ENCODE measurements around the gene FMN1. TPM values are rescaled to one million over a fixed set of nuclear protein-coding genes. Genes with fewer than 3 reads are reported as not detected.

FMN1 gene
- total and polyA plus RNA-seq, 2 donors from 2014 or later: 0.71 to 44.8 TPM

DNA sequence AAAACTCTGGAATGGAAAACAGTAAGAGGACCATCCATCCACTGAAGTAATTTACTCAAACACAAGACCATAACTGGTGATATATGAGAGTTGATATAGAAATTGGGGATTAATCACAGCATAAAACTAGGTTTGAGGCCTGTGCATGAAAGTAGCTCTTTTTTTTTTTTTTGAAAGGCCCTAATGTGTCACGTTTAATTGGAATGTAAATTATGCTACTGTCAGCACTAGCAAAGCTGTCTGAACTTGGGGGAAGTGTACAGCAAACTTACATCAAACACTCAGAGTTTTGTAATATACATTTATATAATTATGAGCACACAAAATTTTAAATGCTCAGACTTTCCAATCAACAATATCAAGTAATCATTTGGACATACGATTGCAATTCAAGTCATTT is 322.6 kb downstream of the FMN1 start:
- FAIRE-seq (no peak), DNase-seq (no peak)
- no peak overlapping the region for H3K4me3 ChIP-seq (ENCODE audit: low read length in 3 of 3)
- H3K36me3 ChIP-seq (ENCODE audit: control insufficient read depth in 2 of 3, insufficient read depth in 3 of 3, low read length in 3 of 3): no peaks in the 10 kb centered on the region
- TF ChIP-seq, protein P1, sequence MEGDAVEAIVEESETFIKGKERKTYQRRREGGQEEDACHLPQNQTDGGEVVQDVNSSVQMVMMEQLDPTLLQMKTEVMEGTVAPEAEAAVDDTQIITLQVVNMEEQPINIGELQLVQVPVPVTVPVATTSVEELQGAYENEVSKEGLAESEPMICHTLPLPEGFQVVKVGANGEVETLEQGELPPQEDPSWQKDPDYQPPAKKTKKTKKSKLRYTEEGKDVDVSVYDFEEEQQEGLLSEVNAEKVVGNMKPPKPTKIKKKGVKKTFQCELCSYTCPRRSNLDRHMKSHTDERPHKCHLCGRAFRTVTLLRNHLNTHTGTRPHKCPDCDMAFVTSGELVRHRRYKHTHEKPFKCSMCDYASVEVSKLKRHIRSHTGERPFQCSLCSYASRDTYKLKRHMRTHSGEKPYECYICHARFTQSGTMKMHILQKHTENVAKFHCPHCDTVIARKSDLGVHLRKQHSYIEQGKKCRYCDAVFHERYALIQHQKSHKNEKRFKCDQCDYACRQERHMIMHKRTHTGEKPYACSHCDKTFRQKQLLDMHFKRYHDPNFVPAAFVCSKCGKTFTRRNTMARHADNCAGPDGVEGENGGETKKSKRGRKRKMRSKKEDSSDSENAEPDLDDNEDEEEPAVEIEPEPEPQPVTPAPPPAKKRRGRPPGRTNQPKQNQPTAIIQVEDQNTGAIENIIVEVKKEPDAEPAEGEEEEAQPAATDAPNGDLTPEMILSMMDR (IDR thresholded peaks at IDR 0.05; ENCODE audit: borderline replicate concordance, extremely low read depth, insufficient read depth): no peak
- intact Hi-C loops (cut with DNase I): no loop called here
- no peak overlapping the region for H3K27ac ChIP-seq (ENCODE audit: low read depth in 2 of 2, low read length in 2 of 2)
- no peak overlapping the region for H3K9ac ChIP-seq (ENCODE audit: low read length in 3 of 3)
- no peaks in the 10 kb centered on the region for H3K27me3 ChIP-seq (ENCODE audit: control insufficient read depth, insufficient read depth, low read length)
- no peaks in the 10 kb centered on the region for H3K9me3 ChIP-seq (ENCODE audit: control insufficient read depth in 2 of 3, insufficient read depth in 1 of 3, low read length in 3 of 3)
- H3K4me1 ChIP-seq (ENCODE audit: control insufficient read depth in 2 of 3, insufficient read depth in 2 of 3, low read depth in 1 of 3, low read length in 3 of 3): peaks cover 0 to 1% (median 0%) of the 10 kb centered on the region in 3 donors

DNA sequence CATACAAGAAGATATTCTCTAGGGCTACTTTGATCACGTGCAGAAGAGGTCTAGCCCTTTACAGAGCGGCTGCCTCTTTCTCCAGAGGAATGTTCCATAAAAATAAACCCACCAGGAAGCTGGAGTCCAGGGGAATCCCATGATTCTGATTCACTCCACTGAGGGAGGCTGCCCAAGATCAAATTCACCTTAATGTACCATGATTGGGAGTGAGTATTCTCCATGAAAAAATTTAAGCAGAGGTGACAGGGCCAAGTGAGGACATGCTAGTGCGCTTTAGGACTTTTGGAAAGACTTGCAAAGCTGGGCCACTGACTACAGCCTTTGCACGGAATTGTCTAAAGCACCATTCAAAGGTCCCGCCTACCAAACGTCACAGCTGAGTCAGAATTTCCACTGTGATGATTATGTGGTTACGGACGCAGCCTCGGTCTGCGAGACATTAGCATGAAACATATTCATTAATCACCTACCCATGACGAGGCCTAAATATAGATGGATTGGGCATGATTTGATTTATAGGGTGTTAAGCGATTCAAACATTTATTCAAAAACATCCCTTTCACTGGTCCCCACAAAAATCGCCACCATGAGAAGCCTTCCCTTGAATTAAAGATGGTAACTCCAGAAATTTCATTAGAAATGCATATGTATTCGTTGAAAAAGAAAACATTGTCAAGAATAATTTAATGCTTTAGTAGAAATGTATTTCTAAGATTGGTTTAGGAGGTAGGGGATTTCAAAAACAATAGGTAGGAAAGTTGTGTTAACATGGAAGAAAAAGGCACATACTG is 324.1 kb downstream of the FMN1 start:
- H3K9ac ChIP-seq (ENCODE audit: low read length in 3 of 3): no peak overlapping the region
- H3K27ac ChIP-seq (ENCODE audit: low read depth in 2 of 2, low read length in 2 of 2): no peak overlapping the region
- intact Hi-C loops (cut with DNase I): no loop called here

DNA sequence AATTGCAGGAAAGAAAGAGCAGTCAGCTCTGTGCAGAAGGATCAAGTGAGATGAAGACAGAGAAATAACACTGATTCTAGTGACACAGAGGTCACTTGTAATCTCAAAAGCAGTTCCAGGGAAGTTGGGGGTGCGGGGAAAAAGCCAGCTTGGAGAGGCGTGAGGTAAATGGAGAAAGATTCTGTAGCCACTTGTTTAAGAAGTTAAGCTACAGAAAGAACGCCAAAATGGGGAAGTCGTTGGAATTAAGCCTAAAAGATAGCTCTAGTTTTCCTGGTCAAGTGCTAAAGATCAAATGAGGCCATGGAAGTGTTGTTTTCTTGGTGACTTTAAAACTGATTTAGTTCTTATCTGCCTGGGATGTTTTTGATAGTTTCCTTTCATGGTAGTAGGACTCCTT is 324.7 kb downstream of the FMN1 start:
- Histone ChIP-seq H3K27me3 (ENCODE audit: control insufficient read depth, insufficient read depth, low read length) (no peaks in the 10 kb centered on the region), H3K4me3 (ENCODE audit: low read length in 3 of 3) (no peak overlapping the region), H3K27ac (ENCODE audit: low read depth in 2 of 2, low read length in 2 of 2) (no peak overlapping the region), H3K9me3 (ENCODE audit: control insufficient read depth in 2 of 3, insufficient read depth in 1 of 3, low read length in 3 of 3) (no peaks in the 10 kb centered on the region), H3K36me3 (ENCODE audit: control insufficient read depth in 2 of 3, insufficient read depth in 3 of 3, low read length in 3 of 3) (no peaks in the 10 kb centered on the region), H3K4me1 (ENCODE audit: control insufficient read depth in 2 of 3, insufficient read depth in 2 of 3, low read depth in 1 of 3, low read length in 3 of 3) (peaks cover 0 to 3% (median 0%) of the 10 kb centered on the region in 3 donors), H3K9ac (ENCODE audit: low read length in 3 of 3) (no peak overlapping the region)
- TF ChIP-seq, protein P1 (IDR thresholded peaks at IDR 0.05; ENCODE audit: borderline replicate concordance, extremely low read depth, insufficient read depth): no peak
- intact Hi-C loops (cut with DNase I): no loop called here
- DNase-seq: no peak
- FAIRE-seq: no peak

More for the DNA sequence above, 324.1 kb downstream of the FMN1 start:
- Histone ChIP-seq H3K27me3 (ENCODE audit: control insufficient read depth, insufficient read depth, low read length) (no peaks in the 10 kb centered on the region), H3K4me1 (ENCODE audit: control insufficient read depth in 2 of 3, insufficient read depth in 2 of 3, low read depth in 1 of 3, low read length in 3 of 3) (peaks cover 0 to 3% (median 0%) of the 10 kb centered on the region in 3 donors), H3K4me3 (ENCODE audit: low read length in 3 of 3) (no peak overlapping the region), H3K9me3 (ENCODE audit: control insufficient read depth in 2 of 3, insufficient read depth in 1 of 3, low read length in 3 of 3) (no peaks in the 10 kb centered on the region), H3K36me3 (ENCODE audit: control insufficient read depth in 2 of 3, insufficient read depth in 3 of 3, low read length in 3 of 3) (no peaks in the 10 kb centered on the region)
- FAIRE-seq (no peak), DNase-seq (no peak)
- TF ChIP-seq, protein P1 (IDR thresholded peaks at IDR 0.05; ENCODE audit: borderline replicate concordance, extremely low read depth, insufficient read depth): no peak
